ENCODE results near the gene USP3.
"Not testable (repeated sequence)": the region's sequence is repeated elsewhere in the genome, so short reads cannot be mapped to it uniquely, and the experiment has no call there.

USP3 gene

DNA sequence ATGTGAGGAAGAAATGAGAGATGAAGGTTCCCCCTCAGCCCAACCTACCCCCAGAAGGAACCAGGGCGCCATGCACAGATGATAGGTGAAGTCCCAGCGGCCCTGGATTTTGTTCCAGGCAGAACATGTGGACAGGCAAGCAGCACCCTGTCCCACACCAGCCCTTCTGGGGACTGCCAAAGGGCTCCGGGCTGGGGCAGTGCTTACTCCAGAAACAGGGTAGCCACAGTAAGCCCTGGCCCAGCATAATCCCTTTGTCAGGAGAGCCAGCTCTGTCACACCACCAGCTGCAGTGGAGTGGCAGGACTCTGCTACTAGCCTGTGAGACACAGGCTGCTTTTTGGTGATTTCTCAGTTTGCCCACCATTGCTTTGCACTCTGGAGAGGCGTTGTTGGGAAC, 99.1 kb downstream of the USP3 start:
- peak overlapping the region; percentile 82 for H3K27ac Mint-ChIP-seq
- H3K4me1 Mint-ChIP-seq, result peaks cover 56% of the 10 kb centered on the region
- no peaks in the 10 kb centered on the region for H3K9me3 Mint-ChIP-seq
- no peak overlapping the region for H3K4me3 Mint-ChIP-seq
- H3K36me3 Mint-ChIP-seq, result peaks cover 19% of the 10 kb centered on the region
- no peak for ATAC-seq
- no peaks in the 10 kb centered on the region for H3K27me3 Mint-ChIP-seq

DNA sequence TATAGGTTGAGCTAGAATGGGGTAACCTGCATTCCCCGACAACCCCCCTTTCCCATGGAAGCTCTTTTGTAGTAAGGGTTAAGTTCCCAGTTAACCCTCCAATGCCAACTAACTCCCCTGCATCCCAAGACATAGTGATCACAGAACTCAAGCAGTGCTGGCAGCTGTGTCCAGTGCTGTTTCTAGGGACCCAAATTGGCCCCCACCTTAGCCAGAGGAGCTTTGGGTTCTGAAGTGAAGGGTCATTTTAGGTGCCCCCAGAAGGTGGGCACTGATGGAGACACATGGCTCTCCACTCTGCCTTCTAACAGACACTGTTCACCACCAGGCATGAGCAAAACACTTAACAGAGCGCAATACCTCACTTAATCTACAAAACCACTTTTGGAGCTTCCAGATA, 99.9 kb downstream of the USP3 start:
- Mint-ChIP-seq H3K36me3 (peaks cover 26% of the 10 kb centered on the region), H3K27me3 (no peaks in the 10 kb centered on the region), H3K27ac (no peak overlapping the region), H3K4me3 (no peak overlapping the region), H3K9me3 (no peaks in the 10 kb centered on the region), H3K4me1 (peaks cover 50% of the 10 kb centered on the region)
- no peak for ATAC-seq

GRCh38 chr15:63605036-63605435, 100.6 kb downstream of the USP3 start:
- no peaks in the 10 kb centered on the region for H3K9me3 Mint-ChIP-seq
- H3K27ac Mint-ChIP-seq, result peak overlapping the region; percentile 73

DNA sequence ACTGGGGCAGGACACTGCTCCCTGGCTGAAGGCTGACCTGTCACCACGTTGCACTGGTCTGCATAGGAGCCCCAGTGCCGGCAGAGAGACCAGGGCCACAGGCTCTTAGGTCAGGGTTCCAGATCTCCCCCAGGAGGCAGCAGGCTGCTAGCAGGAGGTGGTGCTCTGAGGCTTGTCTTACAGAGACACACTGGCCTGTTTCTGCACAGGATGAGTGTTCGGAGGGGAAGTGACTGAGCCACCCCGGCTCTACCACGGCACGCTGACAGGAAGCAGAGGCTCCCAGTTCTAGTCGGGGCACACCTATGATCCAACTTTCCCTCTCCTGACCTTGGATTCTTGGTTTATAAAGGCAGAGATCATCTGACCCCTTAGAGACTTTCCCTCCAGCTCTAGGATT, 101.4 kb downstream of the USP3 start:
- Mint-ChIP-seq H3K9me3 (no peaks in the 10 kb centered on the region), H3K4me3 (no peak overlapping the region), H3K27me3 (no peaks in the 10 kb centered on the region), H3K36me3 (peaks cover 39% of the 10 kb centered on the region), H3K4me1 (peaks cover 50% of the 10 kb centered on the region), H3K27ac (peak overlapping the region; percentile 73)
- ATAC-seq, result peak; percentile 59

More at GRCh38 chr15:63605036-63605435, 100.6 kb downstream of the USP3 start:
- peaks cover 46% of the 10 kb centered on the region for H3K4me1 Mint-ChIP-seq
- ATAC-seq, result no peak
- H3K36me3 Mint-ChIP-seq, result peaks cover 33% of the 10 kb centered on the region
- no peak overlapping the region for H3K4me3 Mint-ChIP-seq
- no peaks in the 10 kb centered on the region for H3K27me3 Mint-ChIP-seq

- H3K4me3 Mint-ChIP-seq, result no peak overlapping the region
- no peak for ATAC-seq
- H3K9me3 Mint-ChIP-seq, result no peaks in the 10 kb centered on the region
- peaks cover 43% of the 10 kb centered on the region for H3K36me3 Mint-ChIP-seq
- H3K4me1 Mint-ChIP-seq, result peaks cover 54% of the 10 kb centered on the region
- no peaks in the 10 kb centered on the region for H3K27me3 Mint-ChIP-seq
- peak overlapping the region; percentile 73 for H3K27ac Mint-ChIP-seq
Measured at GRCh38 chr15:63606308-63606707, 101.9 kb downstream of the USP3 start.

DNA sequence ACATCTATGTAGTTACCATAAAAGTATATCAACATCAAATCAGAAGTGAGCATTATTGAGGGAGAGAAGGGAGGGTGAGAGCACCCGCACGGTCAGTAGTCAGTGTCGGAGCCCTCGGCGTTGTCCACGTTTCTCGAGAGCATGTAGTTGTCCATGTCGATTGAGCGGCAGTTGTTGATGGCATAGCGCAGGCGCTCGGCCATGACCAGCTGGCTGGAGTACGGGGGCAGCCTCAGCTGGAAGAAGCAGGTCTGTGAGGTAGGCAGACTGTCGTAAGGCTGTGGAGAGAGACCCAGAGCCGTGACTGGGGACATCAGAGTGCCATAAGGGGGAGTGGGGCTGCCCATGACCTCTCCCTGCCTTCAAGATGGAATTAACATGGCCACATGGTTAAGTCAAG, 104.6 kb downstream of the USP3 start:
- peaks cover 60% of the 10 kb centered on the region for H3K36me3 Mint-ChIP-seq
- no peak overlapping the region for H3K4me3 Mint-ChIP-seq
- ATAC-seq, result no peak
- no peaks in the 10 kb centered on the region for H3K9me3 Mint-ChIP-seq
- H3K4me1 Mint-ChIP-seq, result peaks cover 41% of the 10 kb centered on the region
- H3K27me3 Mint-ChIP-seq, result no peaks in the 10 kb centered on the region
- peak overlapping the region; percentile 79 for H3K27ac Mint-ChIP-seq

- Mint-ChIP-seq H3K27me3 (no peaks in the 10 kb centered on the region), H3K4me3 (no peak overlapping the region), H3K9me3 (no peaks in the 10 kb centered on the region), H3K4me1 (peaks cover 41% of the 10 kb centered on the region), H3K27ac (peak overlapping the region; percentile 79), H3K36me3 (peaks cover 60% of the 10 kb centered on the region)
- ATAC-seq, result no peak
Measured at GRCh38 chr15:63609448-63609847, 105.1 kb downstream of the USP3 start.

- Mint-ChIP-seq H3K4me3 (peak overlapping the region; percentile 46), H3K9me3 (no peaks in the 10 kb centered on the region), H3K4me1 (peaks cover 36% of the 10 kb centered on the region), H3K27me3 (no peaks in the 10 kb centered on the region), H3K36me3 (peaks cover 68% of the 10 kb centered on the region), H3K27ac (peak overlapping the region; percentile 79)
- peak; percentile 89 for ATAC-seq
Measured at GRCh38 chr15:63610209-63610841, 105.9 kb downstream of the USP3 start.

DNA sequence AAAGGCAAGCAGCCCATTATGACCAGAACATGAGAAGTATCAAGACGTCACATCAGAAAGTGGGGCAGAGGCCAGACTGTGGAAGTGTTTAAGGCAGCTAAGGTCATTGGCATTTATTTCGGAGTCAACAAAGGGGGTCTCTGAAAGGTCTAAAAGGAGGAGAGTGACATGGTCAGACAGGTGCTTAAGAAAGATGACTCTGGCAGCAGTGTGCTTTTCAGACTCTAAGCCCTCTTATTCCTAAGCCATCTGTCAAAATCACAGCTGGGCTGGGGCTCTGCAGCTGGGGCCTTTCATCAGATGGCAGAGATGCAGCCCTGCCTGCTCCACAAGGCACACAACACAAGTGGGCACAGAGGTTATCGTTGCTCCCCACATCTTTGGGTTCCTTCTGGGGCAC, 106.8 kb downstream of the USP3 start:
- Mint-ChIP-seq H3K27ac (peak overlapping the region; percentile 79), H3K36me3 (peaks cover 71% of the 10 kb centered on the region), H3K4me3 (no peak overlapping the region)

GRCh38 chr15:63612300-63612699, 107.9 kb downstream of the USP3 start:
- no peak overlapping the region for H3K4me3 Mint-ChIP-seq
- peak overlapping the region; percentile 79 for H3K27ac Mint-ChIP-seq
- H3K9me3 Mint-ChIP-seq, result no peaks in the 10 kb centered on the region
- H3K4me1 Mint-ChIP-seq, result peaks cover 23% of the 10 kb centered on the region
- no peaks in the 10 kb centered on the region for H3K27me3 Mint-ChIP-seq
- no peak for ATAC-seq
- H3K36me3 Mint-ChIP-seq, result peaks cover 69% of the 10 kb centered on the region

More for the DNA sequence above, 106.8 kb downstream of the USP3 start:
- Mint-ChIP-seq H3K4me1 (peaks cover 27% of the 10 kb centered on the region), H3K9me3 (no peaks in the 10 kb centered on the region), H3K27me3 (no peaks in the 10 kb centered on the region)
- no peak for ATAC-seq

GRCh38 chr15:63615935-63616334, 111.5 kb downstream of the USP3 start:
- H3K27me3 Mint-ChIP-seq, result no peaks in the 10 kb centered on the region
- peaks cover 11% of the 10 kb centered on the region for H3K4me1 Mint-ChIP-seq
- H3K36me3 Mint-ChIP-seq, result peaks cover 58% of the 10 kb centered on the region
- no peak overlapping the region for H3K4me3 Mint-ChIP-seq
- ATAC-seq, result no peak
- H3K9me3 Mint-ChIP-seq, result no peaks in the 10 kb centered on the region
- H3K27ac Mint-ChIP-seq, result no peak overlapping the region

DNA sequence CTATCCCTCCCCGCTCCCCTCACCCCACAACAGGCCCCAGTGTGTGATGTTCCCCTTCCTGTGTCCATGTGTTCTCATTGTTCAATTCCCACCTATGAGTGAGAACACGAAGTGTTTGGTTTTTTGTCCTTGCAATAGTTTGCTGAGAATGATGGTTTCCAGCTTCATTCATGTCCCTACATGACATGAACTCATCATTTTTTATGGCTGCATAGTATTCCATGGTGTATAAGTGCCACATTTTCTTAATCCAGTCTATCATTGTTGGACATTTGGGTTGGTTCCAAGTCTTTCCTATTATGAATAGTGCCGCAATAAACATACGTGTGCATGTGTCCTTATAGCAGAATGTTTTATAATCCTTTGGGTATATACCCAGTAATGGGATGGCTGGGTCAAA, 112.8 kb downstream of the USP3 start:
- not testable (repeated sequence) for H3K27ac Mint-ChIP-seq, H3K9me3 Mint-ChIP-seq, H3K4me1 Mint-ChIP-seq, H3K27me3 Mint-ChIP-seq, ATAC-seq, H3K4me3 Mint-ChIP-seq
- H3K36me3 Mint-ChIP-seq, result peaks cover 61% of the 10 kb centered on the region

- H3K4me1 Mint-ChIP-seq, result not testable (repeated sequence)
Measured at GRCh38 chr15:63617627-63618026, 113.2 kb downstream of the USP3 start.

DNA sequence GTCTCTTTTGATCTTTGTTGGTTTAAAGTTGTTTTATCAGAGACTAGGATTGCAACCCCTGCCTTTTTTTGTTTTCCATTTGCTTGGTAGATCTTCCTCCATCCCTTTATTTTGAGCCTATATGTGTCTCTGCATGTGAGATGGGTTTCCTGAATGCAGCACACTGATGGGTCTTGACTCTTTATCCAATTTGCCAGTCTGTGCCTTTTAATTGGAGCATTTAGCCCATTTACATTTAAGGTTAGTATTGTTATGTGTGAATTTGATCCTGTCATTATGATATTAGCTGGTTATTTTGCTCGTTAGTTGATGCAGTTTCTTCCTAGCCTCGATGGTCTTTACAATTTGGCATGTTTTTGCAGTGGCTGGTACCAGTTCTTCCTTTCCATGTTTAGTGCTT, 116.4 kb downstream of the USP3 start:
- not testable (repeated sequence) for H3K9me3 Mint-ChIP-seq, H3K27ac Mint-ChIP-seq, ATAC-seq, H3K27me3 Mint-ChIP-seq, H3K4me1 Mint-ChIP-seq, H3K4me3 Mint-ChIP-seq
- H3K36me3 Mint-ChIP-seq, result peaks cover 67% of the 10 kb centered on the region

More at GRCh38 chr15:63617627-63618026, 113.2 kb downstream of the USP3 start:
- H3K27ac Mint-ChIP-seq, ATAC-seq, H3K4me3 Mint-ChIP-seq, H3K27me3 Mint-ChIP-seq, H3K9me3 Mint-ChIP-seq: not testable (repeated sequence)
- H3K36me3 Mint-ChIP-seq, result peaks cover 61% of the 10 kb centered on the region

- Mint-ChIP-seq H3K36me3 (peaks cover 73% of the 10 kb centered on the region), H3K9me3 (no peaks in the 10 kb centered on the region), H3K4me1 (peaks cover 8% of the 10 kb centered on the region), H3K27me3 (no peaks in the 10 kb centered on the region), H3K4me3 (no peak overlapping the region), H3K27ac (no peak overlapping the region)
- ATAC-seq, result no peak
Measured at GRCh38 chr15:63623232-63623969, 119.0 kb downstream of the USP3 start.

DNA sequence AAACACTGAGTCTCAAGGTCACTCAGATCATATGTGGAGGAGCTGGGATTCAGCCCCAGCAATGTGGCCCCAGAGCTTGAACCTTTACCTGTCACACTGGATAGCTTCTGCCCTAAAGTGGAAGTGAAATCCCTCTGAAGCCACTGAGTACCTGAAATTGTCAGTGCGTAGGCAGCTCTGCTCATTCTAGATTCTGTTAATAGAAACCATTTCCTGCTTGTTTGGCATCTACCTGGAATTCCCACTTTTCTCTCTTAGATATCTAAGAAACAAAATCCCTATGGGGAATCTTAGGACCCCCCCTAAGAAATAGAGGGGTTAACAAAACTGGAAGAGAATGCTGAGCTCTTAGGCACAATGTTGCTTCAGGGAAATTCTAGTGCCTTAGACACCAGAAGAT, 122.6 kb downstream of the USP3 start:
- Mint-ChIP-seq H3K36me3 (peaks cover 83% of the 10 kb centered on the region), H3K4me3 (no peak overlapping the region)

More for the DNA sequence above, 122.6 kb downstream of the USP3 start:
- Mint-ChIP-seq H3K27ac (peak overlapping the region; percentile 48), H3K9me3 (no peaks in the 10 kb centered on the region), H3K4me1 (peaks cover 9% of the 10 kb centered on the region), H3K27me3 (no peaks in the 10 kb centered on the region)
- ATAC-seq, result peak; percentile 64
